Urinary bladder (tissue), 4 donors: Measurements from ENCODE around the gene CCDC91. TPM values are rescaled to one million over a fixed set of nuclear protein-coding genes. Genes with fewer than 3 reads are reported as not detected.

ENCODE experiments used
- DNase-seq: peaks from one replicate; pipeline ENCODE4 v3.0.0-alpha.2; 2015; ENCODE audit errors: extremely low spot score
- H3K27ac ChIP-seq: one replicate; pipeline ENCODE4 v1.5.1; 2013; ENCODE audit warnings: low read depth, mild to moderate bottlenecking, moderate library complexity
- H3K36me3 ChIP-seq: one replicate; pipeline ENCODE4 v1.6.1; 2013; ENCODE audit warnings: mild to moderate bottlenecking, moderate library complexity; ENCODE audit not compliant: insufficient read depth
- H3K4me1 ChIP-seq: one replicate; pipeline ENCODE4 v1.6.1; 2013; ENCODE audit warnings: mild to moderate bottlenecking, moderate library complexity; ENCODE audit not compliant: insufficient read depth
- H3K4me3 ChIP-seq: one replicate; pipeline ENCODE4 v1.5.1; 2013; ENCODE audit warnings: low read depth, low read length
- WGBS: extraction: QIAGEN DNeasy Blood & Tissue Kit; methylation state at CpG from one replicate; pipeline ENCODE4 v1.1.7; 2013; 5-methylcytosine and 5-hydroxymethylcytosine counted together
- polyA plus RNA-seq: library from polyadenylated mRNA; stranded (reverse); fragments of 200-250 nt; gene quantifications from one replicate; pipeline ENCODE4 v1.2.3, GENCODE V29; 2013
- total RNA-seq: library from RNA; depleted of rRNA; stranded (reverse); fragments of >200 nt; gene quantifications from one replicate; pipeline ENCODE4 v1.2.3, GENCODE V29; 2014
- donor health status: healthy with polysubstance abuse.
- donor health status: healthy.

CCDC91 gene
- total and polyA plus RNA-seq, 2 donors: 26.2 to 53.5 TPM

GRCh38 chr12:28172434-28173030, 17.7 kb upstream of the CCDC91 start:
- WGBS: 98% methylated on average over 3 of the region's 3 CpGs
- Histone ChIP-seq H3K27ac (no peak overlapping the region), H3K4me3 (no peak overlapping the region), H3K4me1 (no peaks in the 10 kb centered on the region), H3K36me3 (no peaks in the 10 kb centered on the region)
- no peak for DNase-seq

- 90% methylated on average over 1 of the region's 1 CpG for WGBS
- Histone ChIP-seq H3K27ac (no peak overlapping the region), H3K36me3 (no peaks in the 10 kb centered on the region), H3K4me3 (no peak overlapping the region), H3K4me1 (no peaks in the 10 kb centered on the region)
- DNase-seq: no peak
Observed at GRCh38 chr12:28173440-28173839, 16.8 kb upstream of the CCDC91 start.

- Histone ChIP-seq H3K27ac (no peak overlapping the region), H3K36me3 (no peaks in the 10 kb centered on the region), H3K4me3 (no peak overlapping the region), H3K4me1 (no peaks in the 10 kb centered on the region)
- 87% methylated on average over 1 of the region's 1 CpG for WGBS
- DNase-seq: no peak
Observed at GRCh38 chr12:28175098-28175589, 15.1 kb upstream of the CCDC91 start.

GRCh38 chr12:28176295-28176694, 14.0 kb upstream of the CCDC91 start:
- Histone ChIP-seq H3K27ac (no peak overlapping the region), H3K4me3 (no peak overlapping the region), H3K36me3 (no peaks in the 10 kb centered on the region), H3K4me1 (no peaks in the 10 kb centered on the region)
- no peak for DNase-seq
- WGBS: 94% methylated on average over 3 of the region's 3 CpGs

- 66% methylated on average over 2 of the region's 2 CpGs for WGBS
Observed at GRCh38 chr12:28177461-28177860, 12.8 kb upstream of the CCDC91 start.

GRCh38 chr12:28177905-28178304, 12.4 kb upstream of the CCDC91 start:
- Histone ChIP-seq H3K4me3 (no peak overlapping the region), H3K36me3 (no peaks in the 10 kb centered on the region)

More at GRCh38 chr12:28177461-28177860, 12.8 kb upstream of the CCDC91 start:
- H3K36me3 ChIP-seq: no peaks in the 10 kb centered on the region
- no peak overlapping the region for H3K4me3 ChIP-seq
- H3K4me1 ChIP-seq: no peaks in the 10 kb centered on the region
- no peak for DNase-seq
- H3K27ac ChIP-seq: no peak overlapping the region

GRCh38 chr12:28178775-28179174, 11.5 kb upstream of the CCDC91 start:
- Histone ChIP-seq H3K27ac (no peak overlapping the region), H3K4me1 (no peaks in the 10 kb centered on the region), H3K36me3 (no peaks in the 10 kb centered on the region), H3K4me3 (no peak overlapping the region)
- no peak for DNase-seq
- 91% methylated on average over 7 of the region's 7 CpGs for WGBS

More at GRCh38 chr12:28177905-28178304, 12.4 kb upstream of the CCDC91 start:
- no peak for DNase-seq
- no peaks in the 10 kb centered on the region for H3K4me1 ChIP-seq
- no peak overlapping the region for H3K27ac ChIP-seq

GRCh38 chr12:28180786-28181185, 9.5 kb upstream of the CCDC91 start:
- WGBS: 76% methylated on average over 3 of the region's 3 CpGs
- DNase-seq: no peak
- no peaks in the 10 kb centered on the region for H3K4me1 ChIP-seq

GRCh38 chr12:28184375-28184774, 5.9 kb upstream of the CCDC91 start:
- DNase-seq: no peak
- Histone ChIP-seq H3K4me1 (no peaks in the 10 kb centered on the region), H3K27ac (no peak overlapping the region), H3K36me3 (no peaks in the 10 kb centered on the region), H3K4me3 (no peak overlapping the region)
- 100% methylated on average over 1 of the region's 1 CpG for WGBS

More at GRCh38 chr12:28180786-28181185, 9.5 kb upstream of the CCDC91 start:
- Histone ChIP-seq H3K36me3 (no peaks in the 10 kb centered on the region), H3K4me3 (no peak overlapping the region), H3K27ac (no peak overlapping the region)

GRCh38 chr12:28186500-28186899, 3.8 kb upstream of the CCDC91 start:
- DNase-seq: no peak
- Histone ChIP-seq H3K4me3 (no peak overlapping the region), H3K4me1 (no peaks in the 10 kb centered on the region), H3K36me3 (no peaks in the 10 kb centered on the region), H3K27ac (no peak overlapping the region)
- 90% methylated on average over 2 of the region's 2 CpGs for WGBS

- H3K36me3 ChIP-seq: no peaks in the 10 kb centered on the region
- 52% methylated on average over 9 of the region's 9 CpGs for WGBS
- no peak for DNase-seq
- H3K27ac ChIP-seq: peak overlapping the region; percentile 100
- H3K4me3 ChIP-seq: peak overlapping the region; percentile 78
- H3K4me1 ChIP-seq: no peaks in the 10 kb centered on the region
Observed at GRCh38 chr12:28189784-28190320, 404 bp upstream of the CCDC91 start.

GRCh38 chr12:28191051-28192048, 1.1 kb downstream of the CCDC91 start:
- DNase-seq: peak; percentile 14
- H3K36me3 ChIP-seq: no peaks in the 10 kb centered on the region
- WGBS: 15% methylated on average over 18 of the region's 18 CpGs
- H3K27ac ChIP-seq: peak overlapping the region; percentile 100
- H3K4me1 ChIP-seq: no peaks in the 10 kb centered on the region
- peak overlapping the region; percentile 78 for H3K4me3 ChIP-seq

GRCh38 chr12:28192125-28192524, 1.9 kb downstream of the CCDC91 start:
- WGBS: 48% methylated on average over 2 of the region's 2 CpGs

More at GRCh38 chr12:28192125-28192524, 1.9 kb downstream of the CCDC91 start:
- Histone ChIP-seq H3K36me3 (no peaks in the 10 kb centered on the region), H3K4me3 (no peak overlapping the region), H3K27ac (no peak overlapping the region), H3K4me1 (no peaks in the 10 kb centered on the region)
- DNase-seq: no peak
